GM19351 (cell line): ENCODE data around the gene SCYGR5.
"Not testable (repeated sequence)": the region's sequence is repeated elsewhere in the genome, so short reads cannot be mapped to it uniquely, and the experiment has no call there.

Experiments
- ATAC-seq: cut with Tn5 transposase; IDR thresholded peaks from one replicate; pipeline ENCODE4 v1.9.1; 2021; ENCODE audit warnings: mild to moderate bottlenecking, moderate library complexity; ENCODE audit not compliant: unreplicated experiment

The SCYGR5 gene

DNA sequence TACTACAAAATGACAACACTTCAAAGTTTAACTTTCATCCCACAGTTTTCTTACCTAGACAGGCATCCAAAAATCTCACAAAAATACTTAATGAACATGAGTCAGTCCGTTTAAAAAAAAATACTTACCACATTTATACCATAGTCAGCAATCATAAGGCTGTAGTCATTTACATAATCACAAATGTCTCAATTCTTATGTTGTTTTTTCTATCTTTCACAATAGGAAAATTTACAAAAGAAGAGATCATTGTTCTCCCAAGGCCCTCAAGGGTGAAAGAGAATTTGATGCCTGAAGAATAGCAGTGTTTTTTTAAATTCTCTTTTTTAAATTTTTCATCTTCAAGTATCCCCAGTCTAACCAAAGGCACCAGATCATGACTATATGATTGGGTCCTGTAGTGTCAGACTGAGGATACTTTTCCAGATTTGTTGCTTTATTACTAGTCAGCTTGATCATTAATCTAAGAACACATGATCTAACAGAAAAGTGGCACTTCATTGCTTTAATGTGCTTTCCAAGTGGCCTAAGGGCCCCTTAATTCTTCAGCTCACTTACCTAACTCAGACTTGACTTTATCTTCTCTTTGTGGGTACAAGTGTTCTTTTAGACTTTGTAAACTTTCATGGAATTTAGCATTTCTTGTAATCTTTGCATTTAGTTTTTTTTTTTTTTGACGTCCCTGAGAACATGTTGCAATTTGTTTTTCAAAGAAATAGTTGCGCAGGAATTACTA is 4.7 kb downstream of the SCYGR5 start:
- ATAC-seq, result no peak

DNA sequence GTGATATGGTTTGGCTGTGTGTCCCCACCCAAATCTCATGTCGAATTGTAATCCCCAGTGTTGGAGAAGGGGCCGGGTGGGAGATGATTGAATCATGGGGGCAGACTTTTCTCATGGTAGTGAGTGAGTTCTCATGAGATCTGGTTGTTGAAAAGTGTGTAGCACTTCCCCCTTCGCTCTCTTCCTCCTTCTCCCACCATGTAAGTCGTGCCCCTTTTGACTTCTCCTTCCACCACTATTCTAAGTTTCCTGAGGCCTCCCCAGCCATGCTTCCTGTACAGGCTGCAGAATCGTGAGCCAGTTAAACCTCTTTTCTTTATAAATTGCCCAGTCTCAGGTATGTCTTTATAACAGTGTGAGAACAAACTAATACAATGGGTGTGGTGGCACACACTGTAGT is 7.0 kb downstream of the SCYGR5 start:
- not testable (repeated sequence) for ATAC-seq

DNA sequence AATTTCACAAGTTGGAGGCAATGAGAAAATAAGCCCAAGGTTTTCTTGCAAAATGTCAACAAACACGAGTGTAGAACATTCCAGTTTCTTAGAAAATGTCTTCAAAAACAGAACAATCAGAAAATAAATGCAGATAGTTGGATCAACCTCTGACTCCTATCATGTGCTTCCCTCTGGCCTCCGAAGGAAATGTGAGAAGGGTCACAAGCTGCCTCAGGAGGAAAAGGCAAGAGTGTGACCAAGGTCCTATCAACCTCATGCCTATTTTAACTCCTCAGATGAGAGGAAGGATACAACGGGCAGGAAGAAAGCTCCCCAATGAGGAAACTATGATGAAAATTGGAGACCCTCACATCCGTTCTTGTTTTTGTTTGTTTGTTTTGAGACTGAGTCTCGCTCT is 7.9 kb downstream of the SCYGR5 start:
- ATAC-seq, result no peak

DNA sequence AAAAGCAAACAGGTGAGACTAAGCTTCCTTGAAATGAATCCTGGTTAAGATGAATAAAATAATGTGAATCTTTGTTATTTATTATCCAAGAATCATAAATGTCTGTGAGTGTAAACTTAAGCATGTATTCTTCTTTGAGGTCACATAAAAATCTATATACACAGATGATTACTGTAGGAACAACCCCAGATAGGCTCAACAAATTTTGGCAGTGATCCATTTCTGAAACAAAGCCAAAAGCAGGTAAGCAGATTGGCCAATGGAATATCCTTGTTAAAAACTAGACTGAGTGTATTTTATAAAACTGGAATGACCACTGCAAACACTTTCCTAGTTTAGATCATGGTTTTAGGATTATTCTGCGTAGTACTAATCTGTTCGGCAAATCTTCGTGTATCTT is 11.3 kb downstream of the SCYGR5 start:
- no peak for ATAC-seq

DNA sequence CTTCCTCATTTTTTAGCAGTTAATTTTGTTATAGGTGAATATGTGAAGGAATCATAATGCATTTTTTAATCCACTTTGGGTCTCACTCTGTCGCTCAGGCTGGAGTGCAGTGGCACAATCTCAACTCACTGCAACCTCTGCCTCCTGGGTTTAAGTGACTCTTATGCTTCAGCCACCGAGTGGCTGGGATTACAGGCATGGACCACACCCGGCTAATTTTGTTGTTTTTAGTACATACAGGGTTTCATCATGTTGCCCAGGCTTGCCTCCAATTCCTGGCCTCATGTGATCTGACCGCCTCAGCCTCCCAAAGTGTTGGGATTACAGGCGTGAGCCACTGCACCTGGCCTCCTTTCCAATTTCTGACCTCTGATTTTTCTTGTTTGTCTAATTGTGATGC is 17.7 kb downstream of the SCYGR5 start:
- no peak for ATAC-seq

DNA sequence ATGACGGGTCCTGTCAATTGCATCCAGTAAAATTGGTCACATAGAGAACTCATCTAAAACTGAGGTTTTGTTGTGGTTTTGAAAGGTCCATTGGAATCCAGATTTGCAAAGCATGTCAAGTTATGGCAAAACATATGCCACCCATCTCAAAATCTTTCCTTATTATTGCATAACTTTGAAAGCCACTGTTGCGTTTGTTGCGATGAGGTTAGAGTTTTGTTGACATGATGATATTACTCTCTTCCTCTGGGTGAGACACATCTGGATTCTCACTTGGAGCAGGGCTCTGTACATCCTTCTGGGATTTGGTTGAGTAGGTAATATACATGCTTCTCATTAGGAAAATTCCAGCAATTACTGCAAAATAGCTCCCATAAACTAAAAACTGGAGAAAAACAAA is 20.6 kb downstream of the SCYGR5 start:
- no peak for ATAC-seq

DNA sequence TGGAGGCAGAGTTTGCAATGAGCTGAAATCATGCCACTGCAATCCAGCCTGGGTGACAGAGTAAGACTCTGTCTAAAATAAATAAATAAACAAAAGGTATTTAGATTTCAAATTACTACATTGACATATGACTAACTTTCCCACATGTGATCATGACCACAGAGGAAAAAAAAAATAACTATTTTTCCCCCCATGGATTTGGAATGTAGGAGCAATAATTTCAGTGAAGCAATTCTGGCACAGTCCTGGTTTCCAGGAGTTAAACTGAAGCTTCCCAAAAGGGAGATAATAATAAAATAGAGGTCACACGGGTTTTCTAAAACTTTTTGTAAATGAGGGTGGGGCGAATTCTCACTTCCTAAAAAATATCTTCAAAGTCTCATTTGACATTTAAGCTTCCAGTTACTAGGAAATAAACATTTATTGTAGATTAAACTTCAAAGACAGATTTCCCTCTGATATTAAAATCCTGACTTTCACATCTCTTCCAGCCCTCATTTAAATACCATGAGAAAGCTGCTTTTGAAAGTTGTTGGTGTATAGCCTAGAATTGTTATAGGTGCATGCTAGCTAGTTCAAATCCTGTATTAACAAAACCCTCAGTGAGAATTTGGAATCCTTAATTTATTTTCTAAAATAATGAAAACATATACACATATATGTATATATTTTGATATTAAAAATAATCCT is 30.5 kb downstream of the SCYGR5 start:
- no peak for ATAC-seq

DNA sequence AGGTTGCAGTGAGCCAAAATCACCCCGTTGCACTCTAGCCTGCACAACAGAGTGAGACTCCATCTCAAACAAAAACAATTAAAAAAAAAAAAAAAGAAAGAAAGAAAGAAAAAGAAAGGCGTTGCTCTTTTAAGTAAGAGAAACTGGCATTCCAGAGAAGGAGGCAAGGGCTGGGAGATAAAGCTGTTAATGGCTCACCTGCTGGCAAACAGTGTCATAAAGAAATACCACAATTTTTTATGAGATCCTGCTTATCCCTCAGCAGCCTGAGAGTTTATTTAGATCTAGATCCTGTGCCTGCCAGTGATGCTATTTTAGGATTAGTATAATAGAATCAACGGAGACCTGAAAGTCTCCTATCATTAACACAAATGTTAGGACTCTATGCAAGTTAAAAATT is 35.0 kb downstream of the SCYGR5 start:
- ATAC-seq, result no peak

DNA sequence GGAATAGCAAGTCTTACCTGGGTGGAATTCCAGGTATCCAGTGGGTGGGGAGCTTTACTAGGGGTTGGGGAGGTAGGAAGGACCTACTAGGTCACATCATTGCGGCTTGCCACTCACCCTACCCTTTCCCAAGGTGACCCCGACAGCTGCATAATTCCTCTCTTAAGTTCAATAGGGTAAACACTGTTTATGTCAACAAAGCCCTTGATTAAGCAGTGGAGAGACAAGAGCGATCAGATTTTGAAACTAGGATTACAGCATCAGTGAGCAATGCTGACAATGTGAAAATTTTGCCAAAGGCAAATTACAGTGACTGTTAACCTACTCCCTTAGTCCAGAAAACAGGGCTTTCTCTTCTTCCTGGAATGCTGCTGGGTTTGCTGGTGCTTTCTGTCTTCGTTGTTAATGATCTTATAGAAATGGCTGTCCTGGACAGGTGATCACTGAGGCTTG is 36.7 kb downstream of the SCYGR5 start:
- no peak for ATAC-seq

DNA sequence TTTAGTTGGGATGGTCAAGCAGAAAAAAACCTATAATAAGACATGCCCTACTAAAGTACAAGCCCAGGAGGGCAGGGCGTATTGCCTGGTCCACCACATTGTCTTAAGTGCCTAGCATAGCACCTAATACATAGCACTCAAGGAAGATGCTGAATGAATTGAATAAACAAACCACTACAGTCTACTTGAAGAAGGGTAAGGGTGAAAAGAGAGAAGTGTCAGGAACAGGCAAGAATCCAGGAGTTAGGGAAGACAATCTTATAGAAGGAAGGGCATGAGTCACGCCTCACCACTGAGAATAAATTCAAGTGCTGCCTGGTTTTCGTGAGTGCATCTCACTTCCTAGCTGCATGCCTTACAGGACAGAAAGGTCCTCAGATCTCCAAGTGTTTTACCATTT is 37.4 kb downstream of the SCYGR5 start:
- ATAC-seq, result no peak

DNA sequence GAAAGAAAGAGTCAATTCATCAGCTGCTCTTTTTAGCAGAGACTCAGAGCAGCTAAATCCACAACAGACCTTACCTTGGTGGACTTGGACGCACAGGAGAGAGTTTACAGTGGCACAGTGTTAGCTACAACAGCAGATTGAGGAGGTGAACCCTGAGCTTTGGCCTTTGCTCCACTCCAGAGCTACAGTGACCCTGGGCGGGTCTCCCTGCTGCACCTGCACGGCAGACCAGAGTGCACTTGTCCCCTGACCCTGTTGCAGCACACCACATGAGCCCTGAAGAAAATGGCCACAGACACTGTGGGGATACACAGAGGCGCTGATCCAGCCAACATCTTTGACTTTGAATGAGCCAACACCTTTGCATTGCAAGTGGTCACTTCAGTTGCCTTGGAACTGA is 40.3 kb downstream of the SCYGR5 start:
- no peak for ATAC-seq

DNA sequence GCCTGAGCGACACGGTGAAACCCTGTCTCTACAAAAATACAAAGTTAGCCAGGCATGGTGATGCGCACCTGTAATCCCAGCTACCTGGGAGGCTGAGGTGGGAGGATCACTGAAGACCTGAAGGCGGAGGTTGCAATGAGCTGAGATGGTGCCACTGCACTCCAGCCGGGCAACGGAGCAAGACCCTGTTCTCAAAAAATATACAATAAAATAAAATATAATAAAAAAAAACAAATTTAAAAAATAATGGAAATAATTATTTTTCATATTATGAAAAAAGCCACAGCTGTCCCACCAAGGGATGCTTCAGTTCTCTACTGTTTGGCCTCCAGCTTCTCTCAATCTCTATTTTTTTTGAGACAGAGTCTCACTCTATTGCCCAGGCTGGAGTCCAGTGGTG is 40.8 kb downstream of the SCYGR5 start:
- no peak for ATAC-seq

DNA sequence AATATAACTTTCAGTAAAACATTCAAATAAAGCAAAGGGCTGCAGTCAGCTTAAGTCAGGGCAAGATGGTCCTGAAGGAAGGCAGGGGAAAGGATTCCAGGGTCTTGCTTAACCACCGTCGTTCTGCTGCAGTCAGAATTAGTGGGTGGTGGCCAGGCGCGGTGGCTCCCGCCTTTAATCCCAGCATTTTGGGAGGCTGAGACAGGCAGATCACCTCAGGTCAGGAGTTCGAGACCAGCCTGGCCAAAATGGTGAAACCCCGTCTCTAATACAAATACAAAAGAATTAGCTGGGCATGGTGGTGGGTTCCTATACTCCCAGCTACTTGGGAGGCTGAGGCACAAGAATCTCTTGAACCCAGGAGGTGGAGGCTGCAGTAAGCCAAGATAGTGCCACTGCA is 44.4 kb downstream of the SCYGR5 start:
- no peak for ATAC-seq

DNA sequence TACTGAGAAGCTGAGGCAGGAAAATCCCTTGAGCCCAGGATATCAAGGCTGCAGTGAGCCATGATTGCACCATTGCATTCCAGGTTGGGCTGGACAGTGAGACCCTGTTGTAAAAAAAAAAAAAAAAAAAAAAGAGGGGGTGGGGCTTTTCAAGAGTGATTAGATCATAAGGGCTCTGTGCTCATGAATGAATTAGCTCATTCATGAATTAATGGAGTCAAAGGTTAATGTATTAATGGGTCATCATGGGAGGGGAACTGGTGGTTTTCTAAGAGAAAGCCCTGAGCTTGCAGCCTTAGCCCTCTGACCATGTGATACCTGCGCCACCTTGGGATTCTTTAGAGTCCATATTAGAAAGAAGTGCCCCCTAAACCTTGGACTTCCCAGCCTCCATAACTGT is 46.7 kb downstream of the SCYGR5 start:
- no peak for ATAC-seq

DNA sequence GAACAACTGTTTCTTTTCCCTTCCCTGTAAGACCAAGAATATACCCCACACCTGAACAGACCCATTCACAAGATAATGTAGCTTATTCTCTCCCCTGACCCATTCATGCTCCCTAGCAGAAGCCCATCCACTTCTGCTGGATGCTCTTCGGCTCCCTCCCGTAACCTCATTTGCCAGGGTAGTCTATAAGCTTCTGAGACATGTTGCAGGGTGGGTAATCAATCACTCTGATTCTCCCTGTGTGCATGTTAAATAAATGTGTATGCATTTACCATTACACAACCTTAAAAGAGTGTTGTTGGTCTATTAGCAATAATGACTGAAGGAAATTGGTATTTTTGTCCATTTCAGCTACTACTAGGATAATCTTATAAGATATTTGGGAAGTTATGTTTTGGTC is 49.9 kb downstream of the SCYGR5 start:
- no peak for ATAC-seq
